Measurements from ENCODE around the gene ECSIT. TPM values are rescaled to one million over a fixed set of nuclear protein-coding genes. Genes with fewer than 3 reads are reported as not detected.

Gene ECSIT
- total RNA-seq, 1 donor from 2014 or later, result 22.6 TPM

DNA sequence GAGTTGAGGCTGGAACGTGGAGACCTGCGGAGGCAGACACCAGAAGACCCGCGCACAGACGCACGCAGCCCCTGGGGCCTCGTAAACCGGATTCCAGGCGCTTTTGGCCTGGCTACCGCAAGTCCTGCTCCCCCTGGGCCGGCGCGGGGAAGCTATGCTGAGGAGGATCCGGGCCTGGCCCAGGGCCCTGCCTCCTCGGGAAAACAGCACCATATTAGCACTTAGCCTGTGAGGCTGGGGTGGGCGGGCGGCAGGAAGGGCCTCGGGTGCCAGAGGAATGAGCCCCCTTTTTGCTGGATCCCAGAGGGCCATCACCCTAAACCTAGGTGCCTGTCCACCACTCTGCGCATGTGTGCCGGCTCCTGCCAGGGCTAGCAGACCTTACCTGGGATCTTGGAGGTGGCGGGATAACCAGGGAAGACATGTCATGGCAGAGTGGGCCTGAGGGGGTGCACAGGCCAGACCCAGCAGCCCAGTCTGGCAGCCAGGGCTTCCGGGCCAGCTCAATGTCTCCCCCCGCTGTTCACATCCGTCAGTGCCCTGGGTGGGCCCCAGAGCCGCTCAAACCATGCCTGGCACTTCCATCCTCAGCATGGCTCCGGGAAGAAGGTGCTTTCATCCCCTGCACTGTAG, 22.8 kb upstream of the ECSIT start:
- no peak for DNase-seq (ENCODE audit: low read depth in 2 of 2)

DNA sequence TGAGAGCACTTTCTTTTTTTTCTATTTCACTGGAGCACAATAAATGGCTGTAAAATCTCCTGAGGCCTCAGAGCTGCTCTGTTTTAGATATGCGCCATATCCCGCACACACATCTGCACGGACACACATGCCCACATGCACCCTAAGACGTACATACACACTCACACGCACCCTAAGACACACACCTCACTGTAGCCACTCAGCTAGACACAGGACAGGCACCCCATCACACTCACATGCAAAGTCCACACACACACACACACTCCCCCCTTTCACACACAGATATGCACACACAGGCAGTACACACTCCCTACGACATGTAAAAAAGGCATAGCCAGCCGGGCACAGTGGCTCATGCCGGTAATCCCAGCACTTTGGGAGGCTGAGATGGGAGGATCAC, 21.3 kb upstream of the ECSIT start:
- DNase-seq (ENCODE audit: low read depth in 2 of 2), result no peak

DNA sequence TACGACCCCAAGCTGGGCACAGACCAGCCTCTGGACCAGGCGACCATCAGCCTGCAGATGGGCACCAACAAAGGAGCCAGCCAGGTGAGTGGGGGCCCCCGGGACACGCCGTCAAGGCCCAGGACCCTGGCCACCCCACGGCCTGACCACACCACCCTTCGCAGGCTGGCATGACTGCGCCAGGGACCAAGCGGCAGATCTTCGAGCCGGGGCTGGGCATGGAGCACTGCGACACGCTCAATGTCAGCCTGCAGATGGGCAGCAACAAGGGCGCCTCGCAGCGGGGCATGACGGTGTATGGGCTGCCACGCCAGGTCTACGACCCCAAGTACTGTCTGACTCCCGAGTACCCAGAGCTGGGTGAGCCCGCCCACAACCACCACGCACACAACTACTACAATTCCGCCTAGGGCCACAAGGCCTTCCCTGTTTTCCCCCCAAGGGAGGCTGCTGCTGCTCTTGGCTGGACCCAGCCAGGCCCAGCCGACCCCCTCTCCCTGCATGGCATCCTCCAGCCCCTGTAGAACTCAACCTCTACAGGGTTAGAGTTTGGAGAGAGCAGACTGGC, 20.5 kb upstream of the ECSIT start:
- DNase-seq (ENCODE audit: low read depth in 2 of 2), result no peak

DNA sequence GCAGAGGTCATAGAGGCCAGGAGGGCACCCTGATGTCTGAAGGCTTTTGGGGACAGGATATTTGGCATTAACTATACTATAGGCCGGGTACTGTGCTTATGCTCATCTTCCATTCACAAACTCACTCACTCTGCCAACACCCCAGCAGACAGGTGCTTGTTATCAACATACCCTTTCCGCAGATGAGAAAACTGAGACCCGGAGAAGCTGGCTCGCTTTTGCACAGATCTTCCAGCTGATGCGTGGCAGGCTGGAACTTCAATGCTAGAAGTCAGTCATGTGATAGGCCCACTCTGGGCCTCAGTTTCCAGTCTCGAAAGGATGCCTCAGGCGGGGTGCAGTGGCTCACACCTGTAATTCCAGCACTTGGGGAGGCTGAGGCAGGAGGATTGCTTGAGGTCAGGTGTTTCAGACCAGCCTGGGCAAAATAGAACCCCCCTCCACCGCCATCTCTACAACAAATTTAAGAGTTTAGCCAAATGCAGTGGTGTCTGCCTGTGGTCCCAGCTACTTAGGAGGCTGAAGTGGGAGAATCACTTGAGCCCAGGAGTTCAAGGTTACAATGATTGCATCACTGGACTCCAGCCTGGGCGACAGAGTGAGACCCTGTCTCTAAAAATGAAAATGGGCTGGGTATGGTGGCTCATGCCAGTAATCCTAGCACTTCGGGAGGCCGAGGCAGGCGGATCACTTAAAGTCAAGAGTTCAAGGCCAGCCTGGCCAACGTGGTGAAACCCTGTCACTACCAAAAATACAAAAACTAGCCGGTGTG, 19.2 kb upstream of the ECSIT start:
- DNase-seq (ENCODE audit: low read depth in 2 of 2), result no peak

DNA sequence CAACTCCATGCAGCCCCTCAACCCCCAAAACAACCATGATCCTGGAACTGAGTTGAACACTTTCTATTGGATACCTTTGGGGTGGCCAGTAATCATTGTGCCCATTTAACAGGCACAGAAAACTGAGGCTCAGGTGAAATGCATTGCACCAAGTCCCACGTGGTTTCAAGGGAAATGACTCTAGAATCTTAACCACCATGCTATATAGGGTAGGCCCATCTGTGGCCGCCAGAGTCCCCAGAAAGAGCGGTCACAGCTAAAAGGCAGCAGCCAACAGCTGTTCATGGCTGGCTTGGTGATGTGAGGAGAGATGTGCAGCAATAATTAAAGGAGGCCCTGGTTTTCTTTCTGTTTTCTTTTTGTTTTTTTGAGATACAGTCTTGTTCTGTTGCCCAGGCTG, 12.3 kb upstream of the ECSIT start:
- no peak for DNase-seq (ENCODE audit: low read depth in 2 of 2)

DNA sequence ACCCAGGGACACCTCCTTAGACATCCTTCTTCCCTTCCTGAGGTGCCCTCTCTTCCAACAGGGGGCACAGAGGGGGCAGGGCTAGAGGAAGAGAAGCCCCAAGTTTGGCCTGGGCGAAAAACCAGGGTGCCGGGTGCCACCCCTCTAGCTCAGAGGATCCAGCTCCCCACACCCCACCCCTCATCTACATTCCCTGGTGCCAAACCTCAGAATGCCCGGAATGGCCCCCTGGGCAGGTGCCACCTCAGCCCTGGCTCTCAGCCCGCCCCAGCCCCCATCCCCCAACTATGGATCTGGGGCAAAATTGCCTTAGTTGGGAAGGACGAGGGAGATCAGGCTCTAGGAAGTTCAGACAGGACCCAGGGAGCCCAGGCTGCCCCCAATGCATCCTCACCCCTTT, 11.7 kb upstream of the ECSIT start:
- no peak for DNase-seq (ENCODE audit: low read depth in 2 of 2)

DNA sequence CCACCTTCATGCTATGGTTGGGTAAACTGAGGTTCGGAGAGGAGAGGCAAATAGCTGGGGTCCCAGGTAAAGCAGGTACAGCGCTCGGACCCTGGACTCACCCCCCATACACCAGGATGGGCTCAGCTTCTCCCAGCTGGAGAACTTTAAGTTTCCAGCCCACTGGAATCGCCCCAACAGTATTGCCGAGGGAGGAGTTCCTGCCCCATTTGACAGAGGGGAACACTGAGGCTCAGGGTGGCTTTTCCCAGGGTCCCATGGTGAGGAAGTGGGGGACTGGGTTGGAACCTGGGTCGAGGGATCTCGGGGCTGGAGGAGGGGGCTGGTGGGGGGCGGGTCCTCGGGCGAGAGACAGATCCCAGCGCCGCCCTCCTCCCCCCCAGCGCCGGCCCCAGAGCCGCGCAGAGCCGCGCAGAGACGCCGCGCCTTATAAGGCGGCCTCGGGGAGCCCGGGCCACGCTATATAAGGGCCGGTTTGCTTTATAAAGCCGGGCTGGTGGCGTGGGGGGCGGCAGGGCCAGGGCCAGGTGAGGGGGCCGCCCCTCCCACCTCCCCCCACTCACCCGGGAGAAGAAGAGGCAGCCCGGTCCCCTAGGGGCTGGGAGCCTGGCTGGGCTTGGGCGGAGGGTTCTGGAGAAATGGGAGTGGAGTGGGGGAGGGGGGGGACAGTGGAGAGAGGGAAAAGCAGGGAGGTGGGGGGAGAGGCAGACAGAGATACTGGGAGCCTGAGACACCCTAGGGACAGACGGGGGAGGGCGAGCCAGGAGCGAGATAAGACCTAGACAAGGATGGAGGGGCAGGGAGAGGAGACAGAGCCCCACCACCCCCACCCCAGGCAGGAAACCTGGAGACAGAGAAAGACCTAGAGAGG, 10.8 kb upstream of the ECSIT start:
- DNase-seq (ENCODE audit: low read depth in 2 of 2), result no peak

DNA sequence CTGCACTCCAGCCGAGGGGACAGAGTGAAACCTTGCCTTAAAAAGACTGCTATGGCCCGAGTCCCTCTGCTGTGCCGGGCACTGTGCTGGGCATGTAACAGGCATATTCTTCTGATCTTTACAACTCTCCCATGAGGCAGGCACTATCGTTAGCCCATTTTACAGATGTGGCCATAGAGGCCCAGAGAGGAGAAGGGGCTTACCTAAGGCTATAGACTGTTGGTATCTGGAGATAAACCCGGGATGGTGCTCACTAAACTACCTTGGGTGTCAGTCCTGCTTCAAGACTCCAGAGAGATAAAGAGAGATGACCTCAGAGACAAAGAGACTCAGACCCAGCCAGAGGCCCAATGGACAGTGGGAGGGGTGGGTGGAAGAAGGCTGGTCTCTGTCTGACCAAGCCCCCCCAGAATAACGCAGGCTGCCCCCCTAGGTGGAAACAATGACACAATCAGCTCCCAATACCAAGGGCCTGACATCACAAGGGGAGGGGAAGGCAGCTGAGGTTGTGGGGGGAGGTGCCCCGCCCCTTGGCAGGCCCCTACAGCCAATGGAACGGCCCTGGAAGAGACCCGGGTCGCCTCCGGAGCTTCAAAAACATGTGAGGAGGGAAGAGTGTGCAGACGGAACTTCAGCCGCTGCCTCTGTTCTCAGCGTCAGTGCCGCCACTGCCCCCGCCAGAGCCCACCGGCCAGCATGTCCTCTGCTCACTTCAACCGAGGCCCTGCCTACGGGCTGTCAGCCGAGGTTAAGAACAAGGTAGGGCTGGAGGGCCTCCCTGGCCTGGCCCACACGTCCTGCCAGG, 9.5 kb upstream of the ECSIT start, which contains the start of gene CNN1:
CNN1 (plus strand) TSS at position 620 of the 805 bp plus-strand sequence; CDS start at position 697, 77 bp downstream.
- no peak for DNase-seq (ENCODE audit: low read depth in 2 of 2)

DNA sequence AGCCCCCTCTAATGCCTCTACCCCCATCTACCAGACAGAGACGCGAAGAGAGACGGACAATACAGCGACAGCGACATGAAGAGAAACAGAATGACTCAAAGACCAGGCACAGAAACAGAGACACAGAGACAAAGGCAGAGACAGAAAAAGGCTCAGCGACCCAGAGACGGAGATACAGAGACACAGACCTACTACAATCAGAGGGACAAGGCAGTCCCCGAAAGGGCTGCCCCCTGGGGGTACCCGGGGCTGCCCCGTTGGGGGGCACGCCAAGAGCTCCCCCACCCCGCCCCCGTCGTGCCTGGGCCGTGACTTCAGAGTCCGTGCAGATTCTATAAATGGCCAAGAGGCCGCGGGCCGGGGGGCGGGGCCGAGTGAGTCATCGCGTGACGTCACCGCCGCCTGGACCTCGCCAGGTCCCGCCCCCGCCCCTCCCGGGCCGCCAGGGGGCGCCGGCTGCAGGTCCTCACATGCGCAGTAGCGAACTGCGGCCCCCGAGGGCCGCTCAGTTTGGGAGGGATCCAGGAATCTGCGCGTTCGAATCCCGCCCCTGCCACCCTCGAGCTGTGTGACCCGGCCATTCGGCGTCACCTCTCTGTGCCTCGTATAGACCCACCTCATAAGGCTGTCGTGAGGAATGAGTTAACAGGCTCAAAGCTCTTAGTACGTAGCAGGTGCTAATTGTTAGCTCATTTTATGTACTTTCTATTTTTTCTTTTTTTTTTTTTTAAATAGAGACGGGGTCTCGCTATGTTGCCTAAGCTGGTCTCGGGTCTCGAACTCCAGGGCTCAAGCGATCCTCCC, 7.1 kb upstream of the ECSIT start:
- peak; percentile 67 to 88 for DNase-seq (ENCODE audit: low read depth in 2 of 2)

DNA sequence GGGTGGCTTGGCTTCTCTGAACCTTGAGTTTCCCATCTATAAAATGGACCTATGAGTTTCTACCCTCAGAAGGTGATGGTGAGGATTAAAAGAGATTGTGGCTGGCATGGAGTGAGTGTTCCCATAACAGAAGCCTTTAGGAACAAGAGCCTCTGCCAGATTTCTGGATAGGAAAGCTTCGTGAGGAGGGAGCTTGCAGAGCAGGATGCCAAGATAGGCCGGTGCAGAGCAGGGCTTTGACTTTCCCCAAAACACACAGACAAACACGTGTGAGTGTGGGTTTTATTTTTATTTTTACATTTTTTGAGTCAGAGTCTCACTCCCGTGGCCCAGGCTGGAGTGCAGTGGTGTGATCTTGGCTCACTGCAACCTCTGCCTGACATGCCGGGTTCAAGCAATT, 6.0 kb upstream of the ECSIT start:
- DNase-seq (ENCODE audit: low read depth in 2 of 2), result no peak

DNA sequence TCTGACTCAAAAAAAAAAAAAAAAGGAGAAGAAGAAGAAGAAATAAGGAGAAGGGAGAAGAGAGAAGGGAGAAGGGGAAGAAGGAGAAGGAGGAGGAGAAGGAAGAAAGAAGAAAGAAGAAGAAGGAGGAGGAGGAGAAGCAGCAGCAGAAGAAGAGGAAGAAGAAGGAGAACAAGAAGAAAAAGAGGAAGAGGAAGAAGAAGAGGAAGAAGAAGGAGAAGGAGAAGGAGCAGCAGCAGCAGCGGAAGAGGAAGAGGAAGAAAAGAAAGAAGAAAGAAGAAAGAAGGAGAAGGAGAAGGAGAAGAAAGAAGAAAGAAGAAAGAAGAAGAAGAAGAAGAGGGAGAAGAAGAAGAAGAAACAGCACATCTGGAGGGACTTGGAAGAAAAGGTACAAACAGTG, 5.6 kb upstream of the ECSIT start:
- DNase-seq (ENCODE audit: low read depth in 2 of 2), result no peak

DNA sequence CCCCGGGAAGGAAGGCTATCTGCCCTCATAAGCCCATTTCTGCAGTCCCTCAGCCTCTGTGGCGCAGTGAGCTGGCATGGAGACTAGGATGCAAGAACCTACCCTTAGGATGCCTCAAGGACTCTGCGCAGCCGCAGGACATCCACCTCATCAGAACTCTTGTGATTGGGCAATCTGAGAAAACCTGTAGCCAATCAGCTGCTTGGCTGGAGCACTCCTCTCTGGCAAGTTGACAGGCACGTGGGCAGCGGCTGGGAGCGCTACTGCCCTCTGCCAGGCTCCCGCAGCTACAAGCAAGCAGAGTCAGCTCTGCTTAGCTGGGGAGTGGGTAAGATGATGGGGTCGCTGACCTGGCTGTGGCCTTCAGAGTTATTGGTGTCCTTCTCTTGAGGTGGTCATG, 1.5 kb upstream of the ECSIT start:
- peak; percentile 66 to 87 for DNase-seq (ENCODE audit: low read depth in 2 of 2)

DNA sequence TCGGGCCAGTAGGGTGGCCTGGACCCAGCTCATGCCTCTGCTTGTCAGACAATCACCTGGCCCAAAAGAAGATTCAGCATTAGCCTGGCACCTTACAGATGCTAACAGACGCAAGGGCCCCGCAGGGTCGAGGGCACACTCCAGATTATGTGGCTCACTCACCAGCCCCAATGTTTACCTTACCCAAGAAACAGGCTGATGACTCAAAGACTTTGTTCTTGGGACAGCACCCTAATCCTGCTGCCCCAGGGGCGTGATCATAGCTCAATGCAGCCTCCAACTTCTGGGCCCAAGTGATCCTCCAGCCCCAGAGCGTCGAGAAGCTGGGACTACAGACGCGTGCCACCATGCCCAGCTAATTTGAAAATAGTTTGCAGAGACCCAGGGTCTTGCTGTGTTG, 9.8 kb downstream of the ECSIT start:
- DNase-seq (ENCODE audit: low read depth in 2 of 2), result no peak

DNA sequence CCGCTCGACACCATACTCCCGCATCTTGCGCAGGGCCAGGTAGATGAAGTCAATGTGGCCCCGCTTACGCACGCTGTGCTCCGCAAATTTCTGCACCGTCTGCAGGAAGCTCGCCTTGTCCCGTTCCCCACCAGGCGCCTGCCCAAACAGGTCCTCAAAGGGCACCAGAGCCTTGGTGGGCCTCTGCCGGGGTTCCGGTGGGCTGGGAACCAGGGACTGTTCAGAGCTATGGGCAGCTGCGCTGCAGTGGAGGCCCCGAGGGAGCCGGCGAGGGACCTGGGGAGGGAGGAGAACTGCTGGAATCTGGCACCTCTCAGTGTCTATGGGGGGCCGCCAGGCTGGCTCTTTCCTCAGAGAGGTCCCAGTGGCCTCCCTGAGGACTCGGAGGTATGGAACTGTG, 15.0 kb downstream of the ECSIT start:
- no peak for DNase-seq (ENCODE audit: low read depth in 2 of 2)

DNA sequence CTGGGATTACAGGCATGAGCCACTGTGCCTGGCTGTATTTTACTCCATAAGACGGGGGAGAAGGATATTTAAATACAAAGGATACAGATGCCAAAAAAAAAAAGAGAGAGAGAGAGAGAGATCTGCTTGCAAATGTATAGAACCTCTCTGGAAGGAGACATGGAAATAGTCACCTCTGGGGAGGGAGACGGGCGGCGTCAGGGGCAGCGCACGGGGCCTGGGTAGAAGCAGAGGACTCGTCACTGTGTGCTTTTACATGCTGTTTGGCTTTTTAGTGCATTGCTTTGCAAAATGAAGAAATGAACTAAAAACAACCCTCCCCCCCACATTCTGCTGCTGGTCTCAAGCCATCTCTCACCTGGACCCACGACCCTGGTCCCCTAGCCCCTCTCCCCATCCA, 18.5 kb downstream of the ECSIT start:
- DNase-seq (ENCODE audit: low read depth in 2 of 2), result no peak

DNA sequence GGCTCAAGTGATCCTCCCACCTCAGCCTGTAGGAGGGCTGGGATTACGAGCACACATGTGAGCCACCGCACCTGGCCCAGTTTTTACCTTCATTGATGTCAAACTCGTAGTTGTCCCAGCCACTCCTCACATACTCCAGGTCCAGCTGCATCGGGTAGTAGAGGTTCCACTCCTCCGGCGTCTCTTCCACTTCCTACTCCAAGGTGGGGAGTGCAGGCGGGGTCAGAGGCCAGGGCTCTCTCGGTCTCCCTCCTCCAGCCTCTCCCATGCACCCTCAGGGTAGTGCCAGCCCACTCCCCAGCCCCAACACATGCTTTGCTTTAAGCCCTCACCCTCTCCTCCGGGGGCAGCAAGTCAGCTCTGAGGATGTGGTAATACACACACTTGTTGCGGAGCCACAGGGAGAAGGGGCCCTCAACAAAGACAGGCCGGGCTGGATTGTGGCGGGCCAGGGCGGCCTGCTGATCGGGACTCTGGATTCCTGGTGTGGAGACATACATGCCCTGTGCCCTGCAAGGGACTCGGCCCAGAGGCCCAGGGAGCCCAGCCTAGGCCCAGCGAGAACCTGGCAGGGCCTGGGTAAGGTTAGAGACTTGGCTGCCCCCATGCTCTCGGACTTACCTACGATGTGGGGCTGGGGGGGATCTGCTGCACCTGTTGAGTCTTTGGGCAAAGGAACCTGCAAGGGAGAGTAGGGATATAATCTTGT, 21.4 kb downstream of the ECSIT start:
- DNase-seq (ENCODE audit: low read depth in 2 of 2), result no peak

DNA sequence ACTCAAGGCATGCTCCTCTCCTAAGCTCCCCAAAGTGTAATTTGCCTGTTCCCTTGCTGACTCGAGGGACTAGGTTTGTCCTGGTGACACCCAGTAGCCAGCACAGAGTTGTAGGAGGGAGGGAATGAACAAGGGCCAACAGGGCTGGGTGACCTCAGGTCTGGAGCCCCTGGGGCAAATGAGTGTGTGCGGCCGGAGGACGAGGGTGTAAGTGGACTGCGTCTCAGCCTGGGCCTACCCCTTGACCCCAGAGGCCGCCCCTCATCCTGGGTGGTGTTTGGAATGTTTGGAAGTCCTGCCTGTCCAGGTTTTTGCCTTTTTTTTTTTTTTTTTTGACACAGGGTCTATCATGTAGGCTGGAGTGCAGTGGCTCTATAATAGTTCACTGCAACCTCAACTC, 22.0 kb downstream of the ECSIT start:
- no peak for DNase-seq (ENCODE audit: low read depth in 2 of 2)

DNA sequence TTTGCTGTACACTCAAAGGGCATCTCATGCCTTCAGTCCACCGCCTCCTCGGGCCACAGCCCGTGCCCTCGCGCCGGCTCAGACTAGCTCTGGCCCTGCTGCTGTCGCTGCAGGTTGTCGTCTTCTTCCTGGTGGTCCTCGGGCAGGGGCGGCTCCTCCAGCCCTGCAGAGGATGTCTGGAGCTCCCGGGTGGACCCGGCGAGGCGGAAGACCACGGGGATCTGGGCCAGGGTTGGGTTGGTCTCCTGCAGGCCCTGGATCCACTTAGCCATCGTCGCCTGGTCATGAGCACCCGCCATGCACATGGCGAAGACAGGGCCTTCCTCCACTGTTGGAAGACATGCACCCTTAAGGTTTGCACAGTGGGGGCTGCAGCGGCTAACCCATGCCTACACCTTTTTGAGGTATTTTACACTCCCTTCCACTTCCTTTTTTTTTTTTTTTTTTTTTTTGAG, 22.8 kb downstream of the ECSIT start:
- DNase-seq (ENCODE audit: low read depth in 2 of 2), result no peak

DNA sequence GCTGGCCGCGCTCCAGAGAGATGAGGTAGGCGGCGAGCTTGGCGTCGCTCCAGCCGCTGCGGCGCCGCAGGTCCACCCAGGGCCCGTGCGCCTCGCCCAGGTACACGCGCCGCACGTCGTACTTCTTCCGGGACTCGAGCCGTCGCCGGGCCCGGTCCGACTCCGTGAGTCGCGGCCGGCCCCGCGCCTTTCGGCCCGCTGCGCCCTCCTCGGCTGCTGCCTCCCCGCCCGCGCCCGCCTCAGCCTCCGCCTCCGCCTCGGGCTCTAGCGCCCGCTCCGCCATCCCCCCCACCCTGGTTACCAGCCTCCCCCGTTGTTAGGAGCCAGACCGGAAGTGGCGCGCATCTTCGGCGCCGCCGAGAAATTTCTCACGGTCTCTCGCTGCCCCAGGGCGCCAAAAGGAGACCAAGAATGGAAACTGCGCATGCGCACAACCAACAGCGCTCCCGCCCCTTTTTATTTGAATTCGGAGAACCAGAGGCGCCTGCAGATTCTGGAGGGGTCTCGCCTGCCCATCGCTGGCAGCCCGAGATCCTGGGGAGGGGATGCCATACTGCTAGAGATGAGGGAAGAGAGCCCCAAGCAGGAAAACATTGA, 23.3 kb downstream of the ECSIT start, which contains the start of gene ZNF653:
ZNF653 (minus strand) TSS at position 336 of the 597 bp plus-strand sequence; CDS start at position 283, 53 bp downstream.
- DNase-seq (ENCODE audit: low read depth in 2 of 2), result peak; percentile 88 to 94
